HEK293 (cell line): ENCODE data around the gene KLHL17.

Experiments
- GFI1B ChIP-seq: fragments of 450-650 bp; formaldehyde crosslinking; IDR thresholded peaks from 2 replicates; pipeline ENCODE4 v1.5.1; 2016; ENCODE audit warnings: missing biosample characterization, missing genetic modification characterization
- HOXD13 ChIP-seq: sonication (generic); formaldehyde crosslinking; IDR thresholded peaks from 2 replicates; pipeline ENCODE4 v1.8.0; 2022; ENCODE audit warnings: missing genetic modification reagents, borderline replicate concordance
- KLF8 ChIP-seq: fragments of 450-650 bp; formaldehyde crosslinking; IDR thresholded peaks from 2 replicates; pipeline ENCODE4 v1.5.1; 2016; ENCODE audit warnings: missing biosample characterization, missing genetic modification characterization
- SCRT2 ChIP-seq: fragments of 450-650 bp; formaldehyde crosslinking; IDR thresholded peaks from 2 replicates; pipeline ENCODE4 v1.5.1; 2016; ENCODE audit warnings: missing biosample characterization, missing genetic modification characterization
- ZNF175 ChIP-seq: fragments of 450-650 bp; formaldehyde crosslinking; IDR thresholded peaks from 2 replicates; pipeline ENCODE4 v1.5.1; 2016; ENCODE audit warnings: missing biosample characterization, missing genetic modification characterization
- ZNF239 ChIP-seq: fragments of 450-650 bp; formaldehyde crosslinking; IDR thresholded peaks from 2 replicates; pipeline ENCODE4 v1.5.1; 2016; ENCODE audit warnings: missing biosample characterization, missing genetic modification characterization
- ZNF24 ChIP-seq: fragments of 450-650 bp; formaldehyde crosslinking; IDR thresholded peaks from 2 replicates; pipeline ENCODE4 v1.5.1; 2016; ENCODE audit warnings: missing biosample characterization, missing genetic modification characterization
- ZNF292 ChIP-seq: fragments of 450-650 bp; formaldehyde crosslinking; IDR thresholded peaks from 2 replicates; pipeline ENCODE4 v1.5.1; 2016; ENCODE audit warnings: low read depth, missing biosample characterization, missing genetic modification characterization, borderline replicate concordance
- ZNF341 ChIP-seq: fragments of 450-650 bp; formaldehyde crosslinking; IDR thresholded peaks from 2 replicates; pipeline ENCODE4; 2016; ENCODE audit warnings: low read depth, missing biosample characterization, missing genetic modification characterization
- ZNF354C ChIP-seq: fragments of 450-650 bp; formaldehyde crosslinking; IDR thresholded peaks from 2 replicates; pipeline ENCODE4 v1.5.1; 2016; ENCODE audit warnings: missing biosample characterization, missing genetic modification characterization, low read depth, borderline replicate concordance
- ZNF366 ChIP-seq: fragments of 450-650 bp; formaldehyde crosslinking; conservative IDR thresholded peaks from 2 replicates; pipeline ENCODE4 v1.5.1; 2016; ENCODE audit warnings: missing biosample characterization, missing genetic modification characterization
- ZNF433 ChIP-seq: fragments of 450-650 bp; formaldehyde crosslinking; IDR thresholded peaks from 2 replicates; pipeline ENCODE4 v1.5.1; 2016; ENCODE audit warnings: missing biosample characterization, missing genetic modification characterization, low read depth
- ZNF510 ChIP-seq: fragments of 450-650 bp; formaldehyde crosslinking; IDR thresholded peaks from 2 replicates; pipeline ENCODE4 v1.5.1; 2018; ENCODE audit warnings: mild to moderate bottlenecking, missing genetic modification characterization, missing biosample characterization; ENCODE audit not compliant: insufficient replicate concordance
- ZNF529 ChIP-seq: fragments of 450-650 bp; formaldehyde crosslinking; IDR thresholded peaks from 2 replicates; pipeline ENCODE4 v1.5.1; 2017; ENCODE audit warnings: missing genetic modification characterization, missing biosample characterization; ENCODE audit not compliant: insufficient replicate concordance
- ZNF530 ChIP-seq: fragments of 450-650 bp; formaldehyde crosslinking; IDR thresholded peaks from 2 replicates; pipeline ENCODE4 v1.5.1; 2016; ENCODE audit warnings: low read depth, missing biosample characterization, missing genetic modification characterization
- ZNF560 ChIP-seq: fragments of 450-650 bp; formaldehyde crosslinking; IDR thresholded peaks from 2 replicates; pipeline ENCODE4 v1.5.1; 2017; ENCODE audit warnings: missing biosample characterization, missing genetic modification characterization, borderline replicate concordance
- ZNF561 ChIP-seq: fragments of 450-650 bp; IDR thresholded peaks from 2 replicates; pipeline ENCODE4 v1.5.1; 2018; ENCODE audit warnings: missing biosample characterization, missing genetic modification characterization, borderline replicate concordance
- ZNF610 ChIP-seq: fragments of 450-650 bp; formaldehyde crosslinking; IDR thresholded peaks from 2 replicates; pipeline ENCODE4 v1.5.1; 2016; ENCODE audit warnings: missing biosample characterization, missing genetic modification characterization, borderline replicate concordance
- ZNF624 ChIP-seq: fragments of 450-650 bp; formaldehyde crosslinking; IDR thresholded peaks from 2 replicates; pipeline ENCODE4 v1.5.1; 2017; ENCODE audit warnings: missing biosample characterization, missing genetic modification characterization
- ZNF626 ChIP-seq: fragments of 450-650 bp; sonication (Bioruptor Pico); formaldehyde crosslinking; IDR thresholded peaks from 2 replicates; pipeline ENCODE4 v1.5.1; 2018; ENCODE audit warnings: missing biosample characterization, missing genetic modification characterization, inconsistent platforms
- ZNF629 ChIP-seq: fragments of 450-650 bp; formaldehyde crosslinking; IDR thresholded peaks from 2 replicates; pipeline ENCODE4 v1.5.1; 2017; ENCODE audit warnings: missing biosample characterization, missing genetic modification characterization
- ZSCAN23 ChIP-seq: fragments of 450-650 bp; formaldehyde crosslinking; IDR thresholded peaks from 2 replicates; pipeline ENCODE4 v1.5.1; 2016; ENCODE audit warnings: missing biosample characterization, missing genetic modification characterization
- TF ChIP-seq, protein P1 (sequence below): fragments of 450-650 bp; formaldehyde crosslinking; IDR thresholded peaks from 2 replicates; pipeline ENCODE4 v1.5.1; 2016; ENCODE audit warnings: missing biosample characterization, missing genetic modification characterization
- TF ChIP-seq, protein P2 (sequence below): fragments of 450-650 bp; IDR thresholded peaks from 2 replicates; pipeline ENCODE4 v1.5.1; 2018; ENCODE audit warnings: missing biosample characterization, mild to moderate bottlenecking, missing genetic modification characterization
- TF ChIP-seq, protein P3 (sequence below): fragments of 450-650 bp; formaldehyde crosslinking; optimal IDR thresholded peaks from 2 replicates; pipeline ENCODE3; 2016; ENCODE audit warnings: missing biosample characterization, mild to moderate bottlenecking, missing genetic modification characterization
- TF ChIP-seq, protein P4 (sequence below): fragments of 450-650 bp; formaldehyde crosslinking; IDR thresholded peaks from 2 replicates; pipeline ENCODE4 v1.5.1; 2017; ENCODE audit warnings: missing biosample characterization, missing genetic modification characterization
- TF ChIP-seq, protein P5 (sequence below): fragments of 450-650 bp; formaldehyde crosslinking; IDR thresholded peaks from 2 replicates; pipeline ENCODE4 v1.5.1; 2016; ENCODE audit warnings: missing biosample characterization, missing genetic modification characterization
- TF ChIP-seq, protein P6 (sequence below): fragments of 450-650 bp; formaldehyde crosslinking; IDR thresholded peaks from 2 replicates; pipeline ENCODE4 v1.5.1; 2016; ENCODE audit warnings: missing biosample characterization, missing genetic modification characterization

Gene KLHL17

DNA sequence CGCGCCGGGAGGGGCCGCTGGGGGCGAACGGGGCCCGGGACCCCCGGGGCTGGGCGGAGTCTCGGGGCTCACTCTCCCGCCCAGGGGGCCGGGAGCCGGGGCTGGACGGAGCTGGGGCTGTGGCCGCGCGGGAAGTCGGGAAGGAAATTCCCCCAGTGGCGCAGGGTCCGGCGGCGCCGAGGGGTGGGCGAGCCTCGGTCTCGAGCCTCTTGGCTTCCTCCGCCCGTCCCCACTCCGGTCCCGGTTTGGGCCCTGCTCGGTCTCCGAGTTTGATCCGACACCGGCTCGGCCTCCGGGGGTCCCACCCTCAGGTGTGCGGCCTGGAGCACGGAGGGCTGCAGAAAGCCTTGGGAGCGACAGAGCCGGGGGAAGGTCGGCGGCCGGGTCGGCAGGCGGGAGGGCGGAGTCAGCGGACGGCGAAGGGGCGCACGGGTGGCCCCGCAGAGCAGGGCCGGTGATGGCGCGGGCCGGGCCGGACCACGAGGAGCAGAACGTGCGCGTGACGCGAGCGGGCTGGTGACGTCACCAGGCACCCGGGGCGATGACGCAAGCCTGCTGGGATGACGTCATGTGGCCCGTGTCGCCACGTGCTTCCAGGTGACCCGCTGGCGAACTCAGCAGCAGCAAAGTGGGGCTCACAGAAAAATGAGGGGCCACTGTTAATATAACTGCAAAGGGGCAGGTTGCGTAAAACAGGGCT lies 40.1 kb downstream of the KLHL17 start (continued):
- peak; percentile 12 for TF ChIP-seq ZNF529 (tag by site-specific recombination)
- peak; percentile 97 for TF ChIP-seq KLF8 (tag by site-specific recombination)
- TF ChIP-seq, protein P1, sequence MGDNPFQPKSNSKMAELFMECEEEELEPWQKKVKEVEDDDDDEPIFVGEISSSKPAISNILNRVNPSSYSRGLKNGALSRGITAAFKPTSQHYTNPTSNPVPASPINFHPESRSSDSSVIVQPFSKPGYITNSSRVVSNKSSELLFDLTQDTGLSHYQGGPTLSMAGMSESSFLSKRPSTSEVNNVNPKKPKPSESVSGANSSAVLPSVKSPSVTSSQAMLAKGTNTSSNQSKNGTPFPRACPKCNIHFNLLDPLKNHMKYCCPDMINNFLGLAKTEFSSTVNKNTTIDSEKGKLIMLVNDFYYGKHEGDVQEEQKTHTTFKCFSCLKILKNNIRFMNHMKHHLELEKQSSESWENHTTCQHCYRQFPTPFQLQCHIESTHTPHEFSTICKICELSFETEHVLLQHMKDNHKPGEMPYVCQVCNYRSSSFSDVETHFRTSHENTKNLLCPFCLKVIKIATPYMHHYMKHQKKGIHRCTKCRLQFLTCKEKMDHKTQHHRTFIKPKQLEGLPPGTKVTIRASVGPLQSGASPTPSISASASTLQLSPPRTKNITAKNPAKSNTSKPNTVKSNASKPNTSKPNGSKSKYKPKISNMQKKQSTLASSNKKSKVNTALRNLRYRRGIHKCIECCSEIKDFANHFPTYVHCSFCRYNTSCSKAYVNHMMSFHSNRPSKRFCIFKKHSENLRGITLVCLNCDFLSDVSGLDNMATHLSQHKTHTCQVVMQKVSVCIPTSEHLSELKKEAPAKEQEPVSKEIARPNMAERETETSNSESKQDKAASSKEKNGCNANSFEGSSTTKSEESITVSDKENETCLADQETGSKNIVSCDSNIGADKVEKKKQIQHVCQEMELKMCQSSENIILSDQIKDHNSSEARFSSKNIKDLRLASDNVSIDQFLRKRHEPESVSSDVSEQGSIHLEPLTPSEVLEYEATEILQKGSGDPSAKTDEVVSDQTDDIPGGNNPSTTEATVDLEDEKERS: no peak
- peak; percentile 77 for TF ChIP-seq ZNF341
- TF ChIP-seq, protein P2, sequence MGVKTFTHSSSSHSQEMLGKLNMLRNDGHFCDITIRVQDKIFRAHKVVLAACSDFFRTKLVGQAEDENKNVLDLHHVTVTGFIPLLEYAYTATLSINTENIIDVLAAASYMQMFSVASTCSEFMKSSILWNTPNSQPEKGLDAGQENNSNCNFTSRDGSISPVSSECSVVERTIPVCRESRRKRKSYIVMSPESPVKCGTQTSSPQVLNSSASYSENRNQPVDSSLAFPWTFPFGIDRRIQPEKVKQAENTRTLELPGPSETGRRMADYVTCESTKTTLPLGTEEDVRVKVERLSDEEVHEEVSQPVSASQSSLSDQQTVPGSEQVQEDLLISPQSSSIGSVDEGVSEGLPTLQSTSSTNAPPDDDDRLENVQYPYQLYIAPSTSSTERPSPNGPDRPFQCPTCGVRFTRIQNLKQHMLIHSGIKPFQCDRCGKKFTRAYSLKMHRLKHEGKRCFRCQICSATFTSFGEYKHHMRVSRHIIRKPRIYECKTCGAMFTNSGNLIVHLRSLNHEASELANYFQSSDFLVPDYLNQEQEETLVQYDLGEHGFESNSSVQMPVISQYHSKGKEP (tag by site-specific recombination): peak; percentile 64; the same call in 1 of the 2 replicates
- no peak for TF ChIP-seq ZNF530 (tag by site-specific recombination)
- no peak; the same call in none of the 2 replicates for TF ChIP-seq ZNF561 (tag by site-specific recombination)
- no peak for TF ChIP-seq ZNF175
- TF ChIP-seq ZNF354C (tag by site-specific recombination): 0 out of 2 replicates have a peak, but pooled peaks have one; percentile 7
- TF ChIP-seq ZNF292 (tag by site-specific recombination): no peak
- no peak for TF ChIP-seq ZNF626 (tag by site-specific recombination)
- peak; percentile 86 for TF ChIP-seq ZNF610 (tag by site-specific recombination)
- peak; percentile 77 for TF ChIP-seq ZNF24 (tag by site-specific recombination)
- TF ChIP-seq ZNF239 (tag by site-specific recombination): 0 out of 2 replicates have a peak, but pooled peaks have one; percentile 69
- TF ChIP-seq ZNF510: no peak
- no peak; the same call in 1 of the 2 replicates for TF ChIP-seq GFI1B (tag by site-specific recombination)
- no peak for TF ChIP-seq ZNF624 (tag by site-specific recombination)
- no peak for TF ChIP-seq ZNF560 (tag by site-specific recombination)
- TF ChIP-seq ZNF366: peak; percentile 66
- TF ChIP-seq, protein P3, sequence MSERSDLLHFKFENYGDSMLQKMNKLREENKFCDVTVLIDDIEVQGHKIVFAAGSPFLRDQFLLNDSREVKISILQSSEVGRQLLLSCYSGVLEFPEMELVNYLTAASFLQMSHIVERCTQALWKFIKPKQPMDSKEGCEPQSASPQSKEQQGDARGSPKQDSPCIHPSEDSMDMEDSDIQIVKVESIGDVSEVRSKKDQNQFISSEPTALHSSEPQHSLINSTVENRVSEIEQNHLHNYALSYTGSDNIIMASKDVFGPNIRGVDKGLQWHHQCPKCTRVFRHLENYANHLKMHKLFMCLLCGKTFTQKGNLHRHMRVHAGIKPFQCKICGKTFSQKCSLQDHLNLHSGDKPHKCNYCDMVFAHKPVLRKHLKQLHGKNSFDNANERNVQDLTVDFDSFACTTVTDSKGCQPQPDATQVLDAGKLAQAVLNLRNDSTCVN: peak; percentile 97
- TF ChIP-seq, protein P4, sequence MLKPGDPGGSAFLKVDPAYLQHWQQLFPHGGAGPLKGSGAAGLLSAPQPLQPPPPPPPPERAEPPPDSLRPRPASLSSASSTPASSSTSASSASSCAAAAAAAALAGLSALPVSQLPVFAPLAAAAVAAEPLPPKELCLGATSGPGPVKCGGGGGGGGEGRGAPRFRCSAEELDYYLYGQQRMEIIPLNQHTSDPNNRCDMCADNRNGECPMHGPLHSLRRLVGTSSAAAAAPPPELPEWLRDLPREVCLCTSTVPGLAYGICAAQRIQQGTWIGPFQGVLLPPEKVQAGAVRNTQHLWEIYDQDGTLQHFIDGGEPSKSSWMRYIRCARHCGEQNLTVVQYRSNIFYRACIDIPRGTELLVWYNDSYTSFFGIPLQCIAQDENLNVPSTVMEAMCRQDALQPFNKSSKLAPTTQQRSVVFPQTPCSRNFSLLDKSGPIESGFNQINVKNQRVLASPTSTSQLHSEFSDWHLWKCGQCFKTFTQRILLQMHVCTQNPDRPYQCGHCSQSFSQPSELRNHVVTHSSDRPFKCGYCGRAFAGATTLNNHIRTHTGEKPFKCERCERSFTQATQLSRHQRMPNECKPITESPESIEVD (tag by site-specific recombination): no peak; the same call in 1 of the 2 replicates
- TF ChIP-seq, protein P5, sequence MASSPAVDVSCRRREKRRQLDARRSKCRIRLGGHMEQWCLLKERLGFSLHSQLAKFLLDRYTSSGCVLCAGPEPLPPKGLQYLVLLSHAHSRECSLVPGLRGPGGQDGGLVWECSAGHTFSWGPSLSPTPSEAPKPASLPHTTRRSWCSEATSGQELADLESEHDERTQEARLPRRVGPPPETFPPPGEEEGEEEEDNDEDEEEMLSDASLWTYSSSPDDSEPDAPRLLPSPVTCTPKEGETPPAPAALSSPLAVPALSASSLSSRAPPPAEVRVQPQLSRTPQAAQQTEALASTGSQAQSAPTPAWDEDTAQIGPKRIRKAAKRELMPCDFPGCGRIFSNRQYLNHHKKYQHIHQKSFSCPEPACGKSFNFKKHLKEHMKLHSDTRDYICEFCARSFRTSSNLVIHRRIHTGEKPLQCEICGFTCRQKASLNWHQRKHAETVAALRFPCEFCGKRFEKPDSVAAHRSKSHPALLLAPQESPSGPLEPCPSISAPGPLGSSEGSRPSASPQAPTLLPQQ (tag by site-specific recombination): peak; percentile 95
- TF ChIP-seq HOXD13 (CRISPR knock-in tag): peak; percentile 45; the same call in 1 of the 2 replicates
- TF ChIP-seq SCRT2 (tag by site-specific recombination): no peak; the same call in none of the 2 replicates
- peak; percentile 100 for TF ChIP-seq ZNF629 (tag by site-specific recombination)
- TF ChIP-seq, protein P6, sequence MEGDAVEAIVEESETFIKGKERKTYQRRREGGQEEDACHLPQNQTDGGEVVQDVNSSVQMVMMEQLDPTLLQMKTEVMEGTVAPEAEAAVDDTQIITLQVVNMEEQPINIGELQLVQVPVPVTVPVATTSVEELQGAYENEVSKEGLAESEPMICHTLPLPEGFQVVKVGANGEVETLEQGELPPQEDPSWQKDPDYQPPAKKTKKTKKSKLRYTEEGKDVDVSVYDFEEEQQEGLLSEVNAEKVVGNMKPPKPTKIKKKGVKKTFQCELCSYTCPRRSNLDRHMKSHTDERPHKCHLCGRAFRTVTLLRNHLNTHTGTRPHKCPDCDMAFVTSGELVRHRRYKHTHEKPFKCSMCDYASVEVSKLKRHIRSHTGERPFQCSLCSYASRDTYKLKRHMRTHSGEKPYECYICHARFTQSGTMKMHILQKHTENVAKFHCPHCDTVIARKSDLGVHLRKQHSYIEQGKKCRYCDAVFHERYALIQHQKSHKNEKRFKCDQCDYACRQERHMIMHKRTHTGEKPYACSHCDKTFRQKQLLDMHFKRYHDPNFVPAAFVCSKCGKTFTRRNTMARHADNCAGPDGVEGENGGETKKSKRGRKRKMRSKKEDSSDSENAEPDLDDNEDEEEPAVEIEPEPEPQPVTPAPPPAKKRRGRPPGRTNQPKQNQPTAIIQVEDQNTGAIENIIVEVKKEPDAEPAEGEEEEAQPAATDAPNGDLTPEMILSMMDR (tag by site-specific recombination): peak; percentile 16; the same call in 1 of the 2 replicates
- no peak for TF ChIP-seq ZNF433 (tag by site-specific recombination)
- no peak for TF ChIP-seq ZSCAN23 (tag by site-specific recombination)
